ENCODE data around the gene PSMD12. TPM values are rescaled to one million over a fixed set of nuclear protein-coding genes. Genes with fewer than 3 reads are reported as not detected.

Gene PSMD12
- polyA plus RNA-seq, 1 donor from 2014 or later: 24.1 TPM

GRCh38 chr17:67376737-67377487 lies 10.5 kb upstream of the PSMD12 start, which contains the start of gene PITPNC1:
Gene PITPNC1, plus strand, starts transcription at chr17:67377281.
- H3K4me2 ChIP-seq (ENCODE audit: low read length): peak within 1 kb of the TSS; percentile 87
- H3K27me3 ChIP-seq (ENCODE audit: insufficient read depth, low read depth, low read length): no peaks in the 10 kb centered on the region
- H3F3A ChIP-seq (ENCODE audit: insufficient read depth, low read length, poor library complexity, severe bottlenecking): no peaks in the 10 kb centered on the region
- H3K9ac ChIP-seq (ENCODE audit: low read length): peak within 1 kb of the TSS; percentile 83
- H3K4me3 ChIP-seq (ENCODE audit: low read length): peak within 1 kb of the TSS; percentile 81
- H3K27ac ChIP-seq (ENCODE audit: low read length): peak within 1 kb of the TSS; percentile 73
- H3K9me2 ChIP-seq (ENCODE audit: insufficient read depth, low read length): no peaks in the 10 kb centered on the region
- no peaks in the 10 kb centered on the region for H3K36me3 ChIP-seq (ENCODE audit: insufficient read depth, low read length)
- H4K20me1 ChIP-seq (ENCODE audit: insufficient read depth): no peaks in the 10 kb centered on the region
- TF ChIP-seq MXI1 (conservative IDR thresholded peaks at IDR 0.05; ENCODE audit: poor library complexity, severe bottlenecking) (peak; percentile 90), EZH2 (IDR thresholded peaks at IDR 0.05; ENCODE audit: borderline replicate concordance, insufficient read depth, low read length, poor library complexity, severe bottlenecking) (no peak), POLR2AphosphoS5 (IDR thresholded peaks at IDR 0.05) (peak; percentile 81), SMC3 (conservative IDR thresholded peaks at IDR 0.05; ENCODE audit: poor library complexity) (no peak), RAD21 (conservative IDR thresholded peaks at IDR 0.05) (peak; percentile 29), EP300 (conservative IDR thresholded peaks at IDR 0.05; ENCODE audit: poor library complexity, severe bottlenecking) (peak; percentile 31), TAF1 (IDR thresholded peaks at IDR 0.05; ENCODE audit: low read depth) (no peak), REST (IDR thresholded peaks at IDR 0.05; ENCODE audit: borderline replicate concordance) (peak; percentile 9)
- TF ChIP-seq, protein P1, sequence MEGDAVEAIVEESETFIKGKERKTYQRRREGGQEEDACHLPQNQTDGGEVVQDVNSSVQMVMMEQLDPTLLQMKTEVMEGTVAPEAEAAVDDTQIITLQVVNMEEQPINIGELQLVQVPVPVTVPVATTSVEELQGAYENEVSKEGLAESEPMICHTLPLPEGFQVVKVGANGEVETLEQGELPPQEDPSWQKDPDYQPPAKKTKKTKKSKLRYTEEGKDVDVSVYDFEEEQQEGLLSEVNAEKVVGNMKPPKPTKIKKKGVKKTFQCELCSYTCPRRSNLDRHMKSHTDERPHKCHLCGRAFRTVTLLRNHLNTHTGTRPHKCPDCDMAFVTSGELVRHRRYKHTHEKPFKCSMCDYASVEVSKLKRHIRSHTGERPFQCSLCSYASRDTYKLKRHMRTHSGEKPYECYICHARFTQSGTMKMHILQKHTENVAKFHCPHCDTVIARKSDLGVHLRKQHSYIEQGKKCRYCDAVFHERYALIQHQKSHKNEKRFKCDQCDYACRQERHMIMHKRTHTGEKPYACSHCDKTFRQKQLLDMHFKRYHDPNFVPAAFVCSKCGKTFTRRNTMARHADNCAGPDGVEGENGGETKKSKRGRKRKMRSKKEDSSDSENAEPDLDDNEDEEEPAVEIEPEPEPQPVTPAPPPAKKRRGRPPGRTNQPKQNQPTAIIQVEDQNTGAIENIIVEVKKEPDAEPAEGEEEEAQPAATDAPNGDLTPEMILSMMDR (IDR thresholded peaks at IDR 0.05; ENCODE audit: poor library complexity, severe bottlenecking): peak; percentile 29
- H2AFZ ChIP-seq (ENCODE audit: low read depth, low read length): peak within 1 kb of the TSS; percentile 46
- H3K79me2 ChIP-seq (replicated peaks; ENCODE audit: insufficient read depth, low read length): peaks cover 14% of the 10 kb centered on the region
- H3K9me3 ChIP-seq (ENCODE audit: low read length): no peaks in the 10 kb centered on the region

GRCh38 chr17:67376415-67376736 lies 10.0 kb upstream of the PSMD12 start:
- peak overlapping the region; percentile 83 for H3K9ac ChIP-seq (ENCODE audit: low read length)
- TF ChIP-seq REST (IDR thresholded peaks at IDR 0.05; ENCODE audit: borderline replicate concordance) (no peak), RAD21 (conservative IDR thresholded peaks at IDR 0.05) (no peak), EP300 (conservative IDR thresholded peaks at IDR 0.05; ENCODE audit: poor library complexity, severe bottlenecking) (no peak), EZH2 (IDR thresholded peaks at IDR 0.05; ENCODE audit: borderline replicate concordance, insufficient read depth, low read length, poor library complexity, severe bottlenecking) (no peak), POLR2AphosphoS5 (IDR thresholded peaks at IDR 0.05) (no peak)
- no peaks in the 10 kb centered on the region for H3K27me3 ChIP-seq (ENCODE audit: insufficient read depth, low read depth, low read length)

More at GRCh38 chr17:67376415-67376736, 10.0 kb upstream of the PSMD12 start:
- H4K20me1 ChIP-seq (ENCODE audit: insufficient read depth): no peaks in the 10 kb centered on the region
- H3K4me3 ChIP-seq (ENCODE audit: low read length): peak overlapping the region; percentile 81
- H3F3A ChIP-seq (ENCODE audit: insufficient read depth, low read length, poor library complexity, severe bottlenecking): no peaks in the 10 kb centered on the region
- H3K27ac ChIP-seq (ENCODE audit: low read length): peak overlapping the region; percentile 73
- peak overlapping the region; percentile 46 for H2AFZ ChIP-seq (ENCODE audit: low read depth, low read length)
- H3K9me2 ChIP-seq (ENCODE audit: insufficient read depth, low read length): no peaks in the 10 kb centered on the region
- peak overlapping the region; percentile 87 for H3K4me2 ChIP-seq (ENCODE audit: low read length)
- H3K79me2 ChIP-seq (replicated peaks; ENCODE audit: insufficient read depth, low read length): peaks cover 14% of the 10 kb centered on the region
- no peaks in the 10 kb centered on the region for H3K36me3 ChIP-seq (ENCODE audit: insufficient read depth, low read length)
- no peaks in the 10 kb centered on the region for H3K9me3 ChIP-seq (ENCODE audit: low read length)

All from neural cell (in vitro differentiated cells).